ENCODE data around the gene NEAT1. TPM values are rescaled to one million over a fixed set of nuclear protein-coding genes. Genes with fewer than 3 reads are reported as not detected.
"Not testable (repeated sequence)": the region's sequence is repeated elsewhere in the genome, so short reads cannot be mapped to it uniquely, and the experiment has no call there.

NEAT1 gene
- total and polyA plus RNA-seq, 9 of the 15 experiments (the other 6 are each of a cell fraction or from before 2014, with no cell fraction given): 20.1 to 389 (median 62.8) TPM

- BruUV-seq (replicated peaks); H3K9me1 ChIP-seq (ENCODE audit: control insufficient read depth, insufficient read depth, low read length); H3K36me3 ChIP-seq (ENCODE audit: control insufficient read depth, insufficient read depth, low read length); intact Hi-C loops (cut with micrococcal nuclease); H3K4me2 ChIP-seq (ENCODE audit: insufficient read depth, low read length); H3K27ac ChIP-seq (ENCODE audit: extremely low read depth, low read depth, low read length); H3K27me3 ChIP-seq (ENCODE audit: control insufficient read depth in 2 of 2, insufficient read depth in 2 of 2, low read length in 2 of 2); H4K20me1 ChIP-seq (replicated peaks; ENCODE audit: control insufficient read depth, insufficient read depth, low read length); DNase-seq (ENCODE audit: extremely low read depth in 1 of 4, low spot score in 3 of 4); H2AFZ ChIP-seq (ENCODE audit: low read depth, low read length); FAIRE-seq; ATAC-seq; H3K9me3 ChIP-seq (replicated peaks; ENCODE audit: control insufficient read depth, insufficient read depth, low read depth, low read length); in situ Hi-C loops (cut with MboI); H3K9ac ChIP-seq (ENCODE audit: insufficient read depth in 1 of 2, low read depth in 2 of 2, low read length in 2 of 2); H3K4me3 ChIP-seq: not testable (repeated sequence)
- WGBS (ENCODE audit: insufficient coverage, low coverage, missing lambda C conversion rate): 87% methylated on average over 6 of the region's 6 CpGs
- TF ChIP-seq CTCF (IDR thresholded peaks at IDR 0.05 in 2 of 3, conservative IDR thresholded peaks at IDR 0.05 in 1 of 3; ENCODE audit: insufficient read depth in 2 of 3, low read depth in 1 of 3, low read length in 3 of 3): 0 out of 6 replicates have a peak, but pooled peaks of 2 of the 3 experiments have one; percentile 14 to 23
- Histone ChIP-seq H3K79me2 (ENCODE audit: control insufficient read depth, insufficient read depth, low read length) (peaks cover 27% of the 10 kb centered on the region), H3K4me1 (replicated peaks in 1 of 2; ENCODE audit: control insufficient read depth in 2 of 2, insufficient read depth in 2 of 2, low read length in 2 of 2) (peaks cover 18 to 33% of the 10 kb centered on the region in 2 experiments; a peak in 4 of 5 replicates)
- ChIA-PET CTCF (ENCODE audit: low intra/inter-chr PET ratio) (interaction anchor here (0.8 to 1.4 kb wide), 3 partner anchors 43 to 85 kb away, joined by 4 to 5 read pairs (median 4); no protein-coding TSS in a partner anchor), POLR2A (interaction anchor here (1.2 to 26.0 kb wide), 5 partner anchors 10 to 48 kb away, joined by 3 to 2118 read pairs (median 17); partner anchors contain the start of genes MALAT1 and NEAT1)
Observed at GRCh38 chr11:65467306-65467705, 44.7 kb downstream of the NEAT1 start.

Data from K562 (cell line).